Gastrocnemius medialis (tissue), 4 donors: ENCODE data around the gene MOB3B.

Experiments used
- POLR2A ChIP-seq, 2 donors: fragments of 450-650 bp; IDR thresholded peaks; one replicate each; pipeline ENCODE4 v1.6.1; 2017; ENCODE audit warnings: antibody characterized with exemption in 2 of 2, mild to moderate bottlenecking in 2 of 2, moderate library complexity in 2 of 2
- TF ChIP-seq, protein P1 (sequence below), 5 experiments: fragments of 450-650 bp in 3 of 5; fragments of 200-600 bp in 2 of 5; sonication (generic) in 2 of 5; IDR thresholded peaks in 4 of 5; conservative IDR thresholded peaks in 1 of 5; 1 replicate in 4 of 5; 2 replicates in 1 of 5; pipeline ENCODE4 v1.5.1; 2016 to 2019; ENCODE audit warnings: antibody characterized with exemption in 5 of 5, mild to moderate bottlenecking in 3 of 5, moderate library complexity in 3 of 5

DNA sequence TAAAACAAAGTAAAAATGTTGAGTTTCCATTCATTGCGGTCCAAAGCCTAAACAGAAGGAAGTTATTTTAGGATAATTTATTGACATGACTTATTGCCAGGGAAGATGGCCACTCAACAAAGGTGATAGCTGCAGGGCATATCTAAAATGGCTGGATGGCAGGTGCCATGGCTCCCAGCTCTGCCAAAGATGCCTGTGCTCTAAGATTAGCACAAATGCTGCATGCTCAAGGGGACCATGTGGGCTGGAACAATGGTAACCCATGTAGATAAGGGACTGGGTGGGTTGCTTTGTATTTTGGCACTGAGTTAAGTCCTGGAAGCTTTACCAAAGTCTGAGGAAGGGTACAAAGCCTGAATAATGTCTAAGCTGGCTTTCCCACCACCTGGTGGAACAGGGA, 101.1 kb downstream of the MOB3B start:
- TF ChIP-seq, protein P1, sequence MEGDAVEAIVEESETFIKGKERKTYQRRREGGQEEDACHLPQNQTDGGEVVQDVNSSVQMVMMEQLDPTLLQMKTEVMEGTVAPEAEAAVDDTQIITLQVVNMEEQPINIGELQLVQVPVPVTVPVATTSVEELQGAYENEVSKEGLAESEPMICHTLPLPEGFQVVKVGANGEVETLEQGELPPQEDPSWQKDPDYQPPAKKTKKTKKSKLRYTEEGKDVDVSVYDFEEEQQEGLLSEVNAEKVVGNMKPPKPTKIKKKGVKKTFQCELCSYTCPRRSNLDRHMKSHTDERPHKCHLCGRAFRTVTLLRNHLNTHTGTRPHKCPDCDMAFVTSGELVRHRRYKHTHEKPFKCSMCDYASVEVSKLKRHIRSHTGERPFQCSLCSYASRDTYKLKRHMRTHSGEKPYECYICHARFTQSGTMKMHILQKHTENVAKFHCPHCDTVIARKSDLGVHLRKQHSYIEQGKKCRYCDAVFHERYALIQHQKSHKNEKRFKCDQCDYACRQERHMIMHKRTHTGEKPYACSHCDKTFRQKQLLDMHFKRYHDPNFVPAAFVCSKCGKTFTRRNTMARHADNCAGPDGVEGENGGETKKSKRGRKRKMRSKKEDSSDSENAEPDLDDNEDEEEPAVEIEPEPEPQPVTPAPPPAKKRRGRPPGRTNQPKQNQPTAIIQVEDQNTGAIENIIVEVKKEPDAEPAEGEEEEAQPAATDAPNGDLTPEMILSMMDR (IDR thresholded peaks at IDR 0.05 in 4 of 5, conservative IDR thresholded peaks at IDR 0.05 in 1 of 5), result no peak
- TF ChIP-seq POLR2A (IDR thresholded peaks at IDR 0.05), result no peak
